Measurements from ENCODE around the gene TBC1D32. TPM values are rescaled to one million over a fixed set of nuclear protein-coding genes. Genes with fewer than 3 reads are reported as not detected.

TBC1D32 gene
- polyA plus RNA-seq, 1 of the 3 experiments (the other 2 are of a cell fraction): 2.3 TPM

GRCh38 chr6:121171879-121172278, 162.4 kb downstream of the TBC1D32 start (continued):
- TF ChIP-seq JUND (IDR thresholded peaks at IDR 0.05) (no peak), FOXJ3 (CRISPR knock-in tag; IDR thresholded peaks at IDR 0.05) (no peak), POLR2AphosphoS5 (IDR thresholded peaks at IDR 0.05; ENCODE audit: low read depth, low read length) (no peak)

- DNase-seq: no peak
- H3K36me3 ChIP-seq (replicated peaks in 1 of 2; ENCODE audit: control insufficient read depth in 1 of 2, insufficient read depth in 2 of 2, low read length in 1 of 2): peaks cover 0 to 6% of the 10 kb centered on the region in 2 experiments
- H3K9ac ChIP-seq: no peak overlapping the region
- POLR2A ChIA-PET: interaction anchor here (0.6 kb wide), 1 partner anchor 508 kb away, joined by 3 read pairs; no protein-coding TSS in a partner anchor
- no peaks in the 10 kb centered on the region for H4K20me1 ChIP-seq (ENCODE audit: insufficient read depth)
- no peaks in the 10 kb centered on the region for H3K4me1 ChIP-seq (ENCODE audit: control insufficient read depth in 1 of 2, insufficient read depth in 2 of 2, low read depth in 1 of 2, low read length in 1 of 2)
- no peaks in the 10 kb centered on the region for H3F3A ChIP-seq (replicated peaks; ENCODE audit: insufficient read depth)
- CTCF ChIA-PET: no interaction called here
- H2AFZ ChIP-seq (ENCODE audit: low read depth): no peak overlapping the region
- no peak overlapping the region for H3K4me3 ChIP-seq (ENCODE audit: low read depth in 2 of 2, low read length in 1 of 2)
- H3K27ac ChIP-seq (ENCODE audit: low read depth in 2 of 2, low read length in 1 of 2): no peak overlapping the region
- no peak overlapping the region for H3K4me2 ChIP-seq
- no peaks in the 10 kb centered on the region for H3K9me3 ChIP-seq
- no peaks in the 10 kb centered on the region for H3K79me2 ChIP-seq (ENCODE audit: insufficient read depth)
- H3K9me2 ChIP-seq: no peaks in the 10 kb centered on the region
- no peaks in the 10 kb centered on the region for H3K27me3 ChIP-seq (ENCODE audit: insufficient read depth)
- TF ChIP-seq MAX (IDR thresholded peaks at IDR 0.05; ENCODE audit: low read depth) (no peak), RCOR1 (IDR thresholded peaks at IDR 0.05; ENCODE audit: low read length) (no peak), SMC3 (IDR thresholded peaks at IDR 0.05; ENCODE audit: low read depth, low read length) (no peak), MEF2A (IDR thresholded peaks at IDR 0.05; ENCODE audit: borderline replicate concordance, low read depth) (no peak), YY1 (IDR thresholded peaks at IDR 0.05; ENCODE audit: low read depth) (no peak), ELF1 (IDR thresholded peaks at IDR 0.05) (no peak), FOSL2 (IDR thresholded peaks at IDR 0.05; ENCODE audit: borderline replicate concordance, low read depth) (no peak), POLR2AphosphoS5 (IDR thresholded peaks at IDR 0.05; ENCODE audit: low read depth, low read length) (no peak), FOXM1 (IDR thresholded peaks at IDR 0.05; ENCODE audit: low read depth) (no peak)
Measured at GRCh38 chr6:121161886-121162285, 172.4 kb downstream of the TBC1D32 start.

- peaks cover 0 to 6% of the 10 kb centered on the region in 2 experiments for H3K36me3 ChIP-seq (replicated peaks in 1 of 2; ENCODE audit: control insufficient read depth in 1 of 2, insufficient read depth in 2 of 2, low read length in 1 of 2)
- H3F3A ChIP-seq (replicated peaks; ENCODE audit: insufficient read depth): no peaks in the 10 kb centered on the region
- no peaks in the 10 kb centered on the region for H3K4me1 ChIP-seq (ENCODE audit: control insufficient read depth in 1 of 2, insufficient read depth in 2 of 2, low read depth in 1 of 2, low read length in 1 of 2)
- H4K20me1 ChIP-seq (ENCODE audit: insufficient read depth): no peaks in the 10 kb centered on the region
- no peak for TF ChIP-seq GATA2 (CRISPR knock-in tag; IDR thresholded peaks at IDR 0.05)
- TF ChIP-seq RFX5 (IDR thresholded peaks at IDR 0.05; ENCODE audit: low read length): no peak
- no peak for TF ChIP-seq NFIC (IDR thresholded peaks at IDR 0.05; ENCODE audit: borderline replicate concordance)
- no peak for TF ChIP-seq ELF1 (IDR thresholded peaks at IDR 0.05)
- no peak for TF ChIP-seq RAD21 (IDR thresholded peaks at IDR 0.05; ENCODE audit: low read length)
- no peak for TF ChIP-seq SIN3A (IDR thresholded peaks at IDR 0.05; ENCODE audit: borderline replicate concordance, low read depth, low read length)
- no peak for TF ChIP-seq EP300 (IDR thresholded peaks at IDR 0.05; ENCODE audit: borderline replicate concordance in 1 of 2, low read depth in 1 of 2, low read length in 1 of 2)
- TF ChIP-seq TCF12 (IDR thresholded peaks at IDR 0.05): no peak
- TF ChIP-seq MXI1 (IDR thresholded peaks at IDR 0.05; ENCODE audit: low read depth, low read length): no peak
- no peak for TF ChIP-seq MAX (IDR thresholded peaks at IDR 0.05; ENCODE audit: low read depth)
- no peak for TF ChIP-seq MEF2A (IDR thresholded peaks at IDR 0.05; ENCODE audit: borderline replicate concordance, low read depth)
- TF ChIP-seq POLR2AphosphoS5 (IDR thresholded peaks at IDR 0.05; ENCODE audit: low read depth, low read length): no peak
- no peak for TF ChIP-seq NRF1 (IDR thresholded peaks at IDR 0.05; ENCODE audit: low read depth, low read length)
- no peak for TF ChIP-seq RCOR1 (IDR thresholded peaks at IDR 0.05; ENCODE audit: low read length)
- no peak for TF ChIP-seq USF2 (IDR thresholded peaks at IDR 0.05; ENCODE audit: borderline replicate concordance, low read depth, low read length)
- no peak for TF ChIP-seq EZH2phosphoT487 (IDR thresholded peaks at IDR 0.05; ENCODE audit: borderline replicate concordance, low read depth)
- TF ChIP-seq YY1 (IDR thresholded peaks at IDR 0.05; ENCODE audit: low read depth): no peak
- H3K27ac ChIP-seq (ENCODE audit: low read depth in 2 of 2, low read length in 1 of 2): no peak overlapping the region
- DNase-seq: no peak
- no peak overlapping the region for H2AFZ ChIP-seq (ENCODE audit: low read depth)
- H3K4me2 ChIP-seq: no peak overlapping the region
- POLR2A ChIA-PET: no interaction called here
- WGBS (ENCODE audit: low lambda C conversion rate): 94% methylated on average over 2 of the region's 2 CpGs
- CTCF ChIA-PET: no interaction called here
- no peak overlapping the region for H3K9ac ChIP-seq
- no peaks in the 10 kb centered on the region for H3K9me2 ChIP-seq
- H3K79me2 ChIP-seq (ENCODE audit: insufficient read depth): no peaks in the 10 kb centered on the region
- no peak overlapping the region for H3K4me3 ChIP-seq (ENCODE audit: low read depth in 2 of 2, low read length in 1 of 2)
- H3K27me3 ChIP-seq (ENCODE audit: insufficient read depth): no peaks in the 10 kb centered on the region
- H3K9me3 ChIP-seq: no peaks in the 10 kb centered on the region
Measured at GRCh38 chr6:121160276-121160675, 174.0 kb downstream of the TBC1D32 start.
